Activated T-helper 1 cell treated with Interleukin-2 at 50 U/mL for 16 hours (primary cell): ENCODE data around the gene CD83.

Experiments used
- DNase-seq: peaks from one replicate; pipeline ENCODE4 v3.0.0-alpha.2; 2020; ENCODE audit warnings: low read depth

CD83 gene

DNA sequence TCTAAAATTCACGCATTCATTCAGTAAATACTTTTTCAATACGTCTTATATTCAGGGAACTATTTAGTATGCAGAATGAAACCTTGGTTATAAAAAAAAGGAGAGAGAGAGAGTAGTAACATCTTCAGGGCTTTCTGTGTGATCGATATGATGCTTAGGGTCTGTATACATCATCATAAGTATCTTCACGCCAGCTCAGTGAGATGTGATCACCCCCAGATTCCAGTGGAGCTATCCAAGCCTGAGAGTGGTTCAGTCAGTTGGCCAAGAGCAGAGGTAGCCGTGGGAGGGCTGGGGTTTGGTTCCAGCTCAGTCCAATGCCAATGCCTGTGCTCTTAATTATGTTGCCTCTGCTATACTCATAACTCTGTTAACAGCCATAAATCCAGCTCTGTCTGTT, 8.6 kb downstream of the CD83 start:
- DNase-seq: no peak

DNA sequence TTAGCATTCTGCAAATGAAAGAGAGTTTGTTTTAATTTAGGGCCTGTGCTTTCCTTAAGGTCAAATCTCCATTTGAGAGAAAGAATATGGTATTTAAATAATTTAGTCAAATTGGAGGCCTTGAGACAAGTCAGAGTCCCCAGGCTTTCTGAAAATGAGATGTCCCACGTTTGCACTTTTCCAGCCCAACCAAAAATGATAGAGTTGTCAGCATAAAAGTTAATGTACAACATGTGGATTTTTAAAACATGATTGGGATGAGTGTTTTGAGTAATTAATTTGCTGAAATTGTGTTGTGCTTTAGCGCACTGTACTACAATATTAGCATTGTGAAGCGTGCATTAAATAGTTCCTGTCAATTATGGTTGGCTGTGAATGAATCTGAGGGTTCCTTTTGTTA, 10.0 kb downstream of the CD83 start:
- DNase-seq: no peak

DNA sequence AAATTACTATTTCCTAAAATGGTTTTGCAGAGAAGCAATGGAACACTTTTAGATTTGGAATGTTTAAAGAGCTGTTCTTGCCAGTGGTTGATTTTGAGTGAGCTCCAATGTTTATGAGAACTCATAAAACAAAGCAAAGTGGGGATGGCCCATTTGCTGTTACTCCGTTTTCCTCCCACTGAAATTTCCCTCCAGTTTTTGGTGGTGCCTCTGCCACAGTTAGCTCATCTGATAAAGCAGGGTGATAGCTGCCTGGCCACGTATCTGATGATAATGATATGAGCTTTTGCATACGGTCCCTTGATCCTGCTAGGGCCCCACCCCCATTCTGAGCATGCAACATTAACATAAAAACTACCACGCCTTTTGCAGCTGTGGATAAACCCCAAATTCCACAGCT, 10.4 kb downstream of the CD83 start:
- no peak for DNase-seq

DNA sequence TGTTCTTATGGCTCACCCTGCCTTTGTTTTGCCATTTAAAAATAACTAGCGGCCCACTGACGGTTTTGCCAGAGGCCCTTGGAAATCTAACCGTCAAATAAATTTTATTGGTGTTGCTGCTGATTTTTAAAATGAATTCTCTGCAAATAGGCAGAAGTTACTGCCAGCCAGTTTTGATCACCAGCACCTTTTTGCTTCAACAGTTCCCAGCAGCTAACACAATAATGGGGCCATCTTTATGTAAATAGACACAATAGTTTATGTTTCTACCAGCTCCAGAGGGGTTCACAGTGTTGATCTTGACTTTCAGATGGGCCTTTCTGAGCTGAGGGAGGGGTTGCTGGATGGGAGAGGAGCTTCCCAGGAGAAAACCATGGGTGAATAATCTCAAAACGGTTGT, 11.2 kb downstream of the CD83 start:
- no peak for DNase-seq

DNA sequence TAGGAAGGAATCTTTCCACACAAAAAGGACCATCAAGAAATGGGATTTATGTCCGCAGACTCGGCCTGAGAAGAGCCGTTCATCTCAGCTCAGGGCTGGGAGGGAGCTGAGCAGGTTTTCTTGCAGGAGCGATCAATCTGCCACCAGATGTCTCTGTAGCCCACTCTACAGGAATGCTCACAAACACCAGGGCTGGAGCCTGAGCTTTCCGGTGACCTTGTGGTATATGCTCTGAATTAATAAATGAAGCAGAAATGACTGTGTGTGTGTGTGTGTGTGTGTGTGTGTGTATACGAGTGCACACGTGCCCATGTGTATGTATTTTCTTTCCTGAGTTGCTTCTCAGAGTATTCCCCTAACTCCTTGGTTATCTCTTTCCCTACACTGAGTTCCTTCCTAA, 12.0 kb downstream of the CD83 start:
- no peak for DNase-seq

DNA sequence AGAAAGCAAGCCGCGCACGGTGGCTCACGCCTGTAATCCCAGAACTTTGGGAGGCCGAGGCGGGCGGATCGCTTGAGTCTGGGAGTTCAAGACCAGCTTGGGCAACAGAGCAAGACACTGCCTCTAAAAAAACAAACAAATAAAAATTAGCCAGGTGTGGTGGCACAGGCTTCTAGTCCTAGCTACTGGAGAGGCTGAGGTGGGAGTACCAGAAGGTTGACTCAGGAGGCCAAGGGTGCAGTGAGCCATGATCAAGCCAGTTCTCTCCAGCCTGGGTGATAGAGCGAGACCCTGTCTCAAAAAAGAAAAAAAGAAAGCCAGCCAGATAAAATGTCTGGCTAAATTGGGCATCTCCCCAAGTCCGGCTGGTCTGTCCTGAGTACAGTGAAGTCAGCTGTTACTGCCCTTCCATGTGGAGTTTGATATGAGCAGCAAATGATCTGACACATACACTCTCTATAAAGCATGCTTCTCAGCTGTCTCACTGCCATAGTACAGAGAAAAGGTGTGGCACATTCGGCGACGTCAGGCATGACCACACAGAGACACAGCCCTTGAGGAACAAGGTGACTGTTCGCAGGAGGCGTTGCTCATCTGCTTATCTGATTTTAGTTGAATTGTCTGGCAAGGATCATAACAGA, 13.0 kb downstream of the CD83 start:
- no peak for DNase-seq

DNA sequence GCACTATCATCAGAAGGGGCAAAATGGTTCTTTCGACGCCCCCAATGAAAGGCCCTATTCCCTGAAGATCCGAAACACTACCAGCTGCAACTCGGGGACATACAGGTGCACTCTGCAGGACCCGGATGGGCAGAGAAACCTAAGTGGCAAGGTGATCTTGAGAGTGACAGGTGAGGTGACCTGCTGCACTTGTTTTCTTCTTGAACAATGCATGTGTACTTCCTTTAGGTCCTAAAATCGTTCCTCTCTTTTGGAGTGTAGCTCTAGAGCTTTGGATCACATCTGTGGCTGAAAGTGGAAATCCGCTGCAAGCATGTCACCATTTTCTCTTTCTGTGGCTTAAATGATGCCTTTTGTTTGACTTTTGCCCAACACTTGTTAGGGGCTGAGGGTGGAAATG, 14.0 kb downstream of the CD83 start:
- no peak for DNase-seq

DNA sequence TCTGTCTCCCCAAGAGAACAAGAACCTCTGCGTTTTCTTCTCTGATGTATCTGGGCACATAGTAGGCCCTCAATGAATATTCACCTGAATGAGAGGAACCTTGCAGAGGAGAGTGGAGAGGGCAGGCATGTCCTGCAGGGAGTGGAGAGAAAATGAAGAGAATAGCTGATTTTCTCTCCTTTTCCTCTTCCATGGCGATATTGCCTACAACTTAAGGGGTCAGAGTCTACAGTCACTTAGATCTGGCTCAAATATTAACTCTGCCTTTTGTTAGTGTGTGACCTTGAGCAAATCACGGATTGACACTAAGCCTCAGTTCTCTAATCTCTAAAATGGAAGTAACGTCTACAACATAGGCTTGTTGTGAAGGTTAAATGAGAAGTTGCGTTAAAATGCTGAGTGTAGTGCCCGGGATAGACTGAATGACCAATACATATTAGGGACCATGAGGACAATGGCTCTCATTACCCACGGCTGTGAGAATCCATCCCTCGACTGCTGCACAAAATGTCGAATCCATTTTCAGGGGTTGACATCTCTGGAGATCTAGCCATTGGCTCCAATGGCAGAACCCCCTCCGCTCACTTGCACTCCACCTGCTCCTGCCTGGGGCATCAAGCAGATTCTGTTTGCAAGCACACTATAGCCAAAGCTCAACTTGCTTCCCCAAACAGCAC, 14.8 kb downstream of the CD83 start:
- no peak for DNase-seq

DNA sequence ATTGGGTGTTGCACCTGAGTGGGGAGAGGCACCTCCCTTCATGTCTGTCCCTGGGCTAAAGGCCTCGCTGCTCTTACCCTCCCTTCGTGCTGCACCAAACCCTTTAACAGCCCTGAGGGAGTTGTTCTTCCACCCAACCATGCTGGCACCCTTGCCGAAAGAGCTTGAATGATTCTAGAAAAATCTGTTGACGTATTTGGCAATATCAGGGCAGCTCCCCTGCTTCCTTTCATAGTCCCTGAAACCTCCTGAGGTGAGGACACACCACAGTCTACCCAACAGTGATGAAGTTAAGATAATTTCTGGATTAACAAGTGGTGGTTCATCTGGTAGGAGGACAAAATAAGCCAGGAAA, 15.3 kb downstream of the CD83 start:
- no peak for DNase-seq

DNA sequence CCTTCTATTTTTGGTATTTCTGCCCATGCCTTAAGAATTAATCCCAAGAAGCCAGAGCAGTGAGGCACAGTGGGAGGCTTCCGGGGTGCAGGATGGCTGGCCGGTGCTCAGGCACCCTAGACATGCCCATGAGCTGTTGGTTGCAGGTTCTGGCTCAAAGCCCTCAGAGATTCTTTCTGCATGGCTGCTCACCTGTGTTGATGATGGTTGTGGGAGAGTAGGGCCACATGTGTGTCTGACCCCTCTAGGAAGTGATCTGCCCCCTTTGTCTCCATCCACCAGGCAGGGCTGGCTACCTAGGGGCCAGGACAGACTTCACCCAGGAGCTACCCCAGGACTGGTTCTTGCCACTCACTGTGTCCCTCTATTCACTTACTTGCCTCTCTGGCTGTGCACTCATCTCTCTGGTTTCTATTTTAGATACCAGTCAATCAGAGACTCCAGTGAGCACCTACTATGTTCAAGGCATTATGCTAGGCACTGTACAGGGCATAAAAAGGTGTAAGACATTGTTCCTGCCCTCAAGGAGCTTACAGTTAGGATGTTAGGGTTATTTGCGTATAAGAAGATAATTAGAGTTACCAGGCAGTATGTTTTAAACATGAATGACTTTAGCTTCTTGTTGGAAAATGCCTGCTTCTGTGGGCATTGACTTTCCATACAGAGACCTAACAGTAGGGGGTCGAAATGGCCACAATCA, 16.8 kb downstream of the CD83 start:
- DNase-seq: no peak

DNA sequence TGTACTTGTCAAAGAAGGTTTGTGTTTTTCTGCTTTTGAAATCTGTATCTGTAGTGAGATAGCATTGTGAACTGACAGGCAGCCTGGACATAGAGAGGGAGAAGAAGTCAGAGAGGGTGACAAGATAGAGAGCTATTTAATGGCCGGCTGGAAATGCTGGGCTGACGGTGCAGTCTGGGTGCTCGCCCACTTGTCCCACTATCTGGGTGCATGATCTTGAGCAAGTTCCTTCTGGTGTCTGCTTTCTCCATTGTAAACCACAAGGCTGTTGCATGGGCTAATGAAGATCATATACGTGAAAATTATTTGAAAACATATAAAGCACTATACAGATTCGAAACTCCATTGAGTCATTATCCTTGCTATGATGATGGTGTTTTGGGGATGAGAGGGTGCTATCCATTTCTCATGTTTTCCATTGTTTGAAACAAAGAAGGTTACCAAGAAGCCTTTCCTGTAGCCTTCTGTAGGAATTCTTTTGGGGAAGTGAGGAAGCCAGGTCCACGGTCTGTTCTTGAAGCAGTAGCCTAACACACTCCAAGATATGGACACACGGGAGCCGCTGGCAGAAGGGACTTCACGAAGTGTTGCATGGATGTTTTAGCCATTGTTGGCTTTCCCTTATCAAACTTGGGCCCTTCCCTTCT, 18.4 kb downstream of the CD83 start:
- no peak for DNase-seq

DNA sequence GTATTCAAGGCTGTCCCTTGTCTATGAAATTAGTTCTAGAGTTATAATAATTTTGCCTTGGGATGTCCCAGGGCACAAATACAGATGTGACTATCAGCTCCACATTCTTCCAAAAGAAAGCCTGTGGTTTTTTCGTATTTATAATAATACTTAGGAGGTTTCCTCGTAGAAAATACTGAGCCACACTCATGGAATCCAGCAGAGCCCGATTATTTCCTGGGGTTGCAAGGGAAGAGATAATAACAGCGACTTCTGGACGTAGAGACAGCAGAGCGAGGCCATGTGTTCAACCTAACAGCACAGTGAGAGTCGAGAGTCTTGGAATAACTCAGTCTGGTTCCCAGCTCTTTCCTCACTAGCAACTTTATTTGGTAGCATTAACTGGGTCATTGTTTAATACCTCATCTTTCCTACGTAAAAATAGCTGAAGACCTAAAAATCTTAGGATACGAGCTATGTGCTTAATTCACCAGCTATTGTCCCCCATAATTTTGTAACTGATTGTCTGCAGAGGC, 21.2 kb downstream of the CD83 start:
- DNase-seq: no peak

DNA sequence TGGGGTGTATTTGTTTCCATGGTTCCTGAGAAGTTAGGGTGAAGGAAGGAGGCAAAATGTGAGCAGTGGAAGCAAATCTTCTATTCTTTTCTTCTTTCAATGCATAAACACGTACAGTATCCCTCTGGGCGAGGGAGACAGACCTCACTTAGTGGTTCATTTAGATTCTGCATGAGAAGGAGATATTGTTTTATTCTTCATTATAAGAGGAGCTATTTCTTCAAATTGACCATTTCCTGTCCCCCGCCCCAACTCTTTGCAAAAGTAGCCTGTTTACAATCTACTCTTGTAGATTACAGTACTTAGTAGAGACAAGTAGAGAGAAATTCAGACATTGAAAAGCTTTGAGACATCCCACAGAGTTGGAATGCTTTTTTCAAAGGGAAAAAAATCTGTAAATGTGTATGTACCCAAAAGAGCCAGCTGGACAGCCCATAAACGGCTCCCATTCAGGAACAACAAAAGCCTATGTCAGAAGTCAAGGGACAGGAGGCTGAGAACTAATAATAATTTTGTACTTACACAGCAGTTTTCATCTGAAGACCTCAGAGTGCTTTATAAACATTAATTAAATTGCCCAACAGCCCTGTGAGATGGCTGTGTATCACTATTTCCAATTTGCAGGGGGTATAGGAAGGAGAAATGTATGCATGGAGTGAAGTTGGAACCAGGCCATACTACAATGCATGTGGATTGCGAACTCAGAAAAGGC, 23.9 kb downstream of the CD83 start:
- no peak for DNase-seq

DNA sequence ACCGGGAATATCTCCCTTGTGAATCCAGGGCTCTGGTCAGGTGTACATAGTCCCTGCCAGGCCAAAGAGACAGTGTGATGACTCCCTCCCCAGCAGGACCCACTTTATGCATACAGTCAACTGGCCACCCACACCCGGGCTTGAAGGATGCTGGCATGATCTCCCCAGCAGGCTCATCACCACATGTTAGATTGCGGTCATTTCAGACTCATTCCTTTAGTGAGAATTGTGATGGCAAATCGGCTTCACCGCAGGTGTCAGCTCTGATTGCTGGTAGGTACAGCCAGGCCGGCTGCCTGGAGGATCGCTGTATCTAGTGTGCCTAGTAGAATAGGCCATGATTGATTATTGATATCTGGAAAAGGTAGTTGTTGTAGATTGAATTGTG, 24.5 kb downstream of the CD83 start:
- DNase-seq: no peak

DNA sequence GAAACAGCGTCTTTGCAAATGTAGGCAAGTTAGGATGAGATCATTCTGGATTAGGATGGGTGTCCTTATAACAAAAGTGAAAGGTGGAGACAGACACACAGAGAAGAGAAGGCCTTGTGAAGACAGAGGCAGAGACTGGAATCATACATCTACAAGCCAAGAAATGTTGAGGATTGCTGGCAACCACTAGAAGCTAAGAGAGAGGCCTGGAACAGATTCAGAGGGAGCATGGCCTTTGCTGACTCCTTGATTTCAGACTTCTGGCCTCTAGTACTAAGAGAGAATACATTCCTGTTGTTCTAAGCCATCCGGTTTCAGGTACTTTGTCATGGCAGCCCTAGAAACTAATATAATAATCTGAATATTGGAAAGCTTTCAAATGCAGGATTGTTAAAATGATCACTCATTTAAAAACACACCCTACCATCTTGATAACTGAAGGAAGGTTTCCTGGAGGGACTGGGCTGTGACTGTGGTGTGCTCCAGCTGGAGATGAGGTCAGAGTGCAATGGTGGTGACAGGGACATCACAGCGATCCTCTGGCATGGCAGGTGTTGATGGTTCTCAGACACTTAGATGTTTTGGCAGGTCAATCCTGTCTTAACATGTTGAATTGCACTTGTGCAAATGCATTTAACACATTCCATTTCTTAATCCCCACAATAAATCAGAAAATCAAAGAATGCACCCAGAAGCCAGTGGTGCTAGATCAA, 25.1 kb downstream of the CD83 start:
- no peak for DNase-seq

DNA sequence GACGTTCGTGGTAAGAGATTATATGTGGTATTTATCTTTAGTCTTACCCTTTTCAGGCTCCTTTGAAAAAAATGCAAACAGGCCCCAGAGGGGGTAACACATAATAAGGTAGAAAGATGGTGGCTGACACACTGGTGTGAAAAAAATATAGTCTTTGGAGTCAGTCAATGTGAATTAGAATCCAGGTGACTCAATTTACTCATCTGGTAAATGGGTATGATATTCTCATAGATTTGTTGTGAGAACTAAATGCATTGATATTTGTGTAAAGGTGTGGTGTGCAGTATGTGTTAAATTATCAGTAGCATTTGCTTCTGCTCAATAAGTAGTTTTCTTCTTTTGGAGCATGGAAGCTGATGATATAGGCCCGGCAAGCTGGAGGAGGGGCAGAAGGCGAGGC, 25.7 kb downstream of the CD83 start:
- no peak for DNase-seq

DNA sequence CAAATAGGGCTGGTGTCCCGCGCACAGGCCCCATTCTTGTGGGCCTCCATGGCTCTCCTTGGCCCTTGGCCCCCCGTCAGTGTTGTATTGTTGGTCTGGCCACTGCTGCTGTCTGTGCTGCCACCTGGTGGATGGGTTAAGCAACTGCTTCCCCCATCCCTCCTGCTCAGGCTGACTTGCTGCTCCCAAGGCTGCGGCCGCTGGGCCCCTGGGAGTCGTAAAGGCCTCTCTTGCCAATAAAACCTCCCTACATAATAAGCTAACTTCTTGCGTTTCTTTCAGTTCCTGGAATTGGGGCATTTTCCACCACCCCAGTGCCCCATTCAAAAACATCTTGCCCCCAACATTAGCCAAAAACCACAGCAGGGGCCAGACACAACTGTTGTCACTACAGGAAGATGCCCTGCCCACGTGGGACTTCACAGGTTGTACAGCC, 27.1 kb downstream of the CD83 start:
- peak; percentile 47 for DNase-seq

DNA sequence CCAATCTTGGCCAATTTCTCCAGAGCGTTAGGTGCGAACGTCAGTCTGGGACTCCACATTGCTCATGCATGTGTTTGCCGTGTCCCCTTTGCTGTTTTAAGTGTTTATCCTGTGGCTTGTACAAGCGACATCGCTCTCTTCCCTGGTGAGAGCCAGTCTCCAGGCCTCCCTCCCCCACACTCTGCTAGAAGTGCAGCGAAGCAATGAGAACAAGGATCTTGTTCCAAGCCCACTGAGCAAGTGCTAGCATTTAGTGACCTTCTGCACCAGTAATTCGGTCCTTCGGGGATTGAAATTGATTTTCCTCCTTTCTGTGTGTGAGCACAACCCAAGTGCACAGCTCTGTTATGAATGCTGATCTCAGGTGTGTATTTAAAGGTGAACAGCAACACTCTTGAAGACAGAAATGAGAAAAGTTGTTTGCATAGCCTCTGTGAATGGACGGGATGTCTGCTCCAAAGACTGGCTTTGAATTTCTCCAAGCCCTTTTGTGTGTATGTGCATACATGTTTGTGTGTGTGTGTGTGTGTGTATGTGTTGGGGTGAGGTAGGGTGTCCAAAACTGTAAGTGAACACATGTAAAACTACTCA, 29.0 kb downstream of the CD83 start:
- no peak for DNase-seq

DNA sequence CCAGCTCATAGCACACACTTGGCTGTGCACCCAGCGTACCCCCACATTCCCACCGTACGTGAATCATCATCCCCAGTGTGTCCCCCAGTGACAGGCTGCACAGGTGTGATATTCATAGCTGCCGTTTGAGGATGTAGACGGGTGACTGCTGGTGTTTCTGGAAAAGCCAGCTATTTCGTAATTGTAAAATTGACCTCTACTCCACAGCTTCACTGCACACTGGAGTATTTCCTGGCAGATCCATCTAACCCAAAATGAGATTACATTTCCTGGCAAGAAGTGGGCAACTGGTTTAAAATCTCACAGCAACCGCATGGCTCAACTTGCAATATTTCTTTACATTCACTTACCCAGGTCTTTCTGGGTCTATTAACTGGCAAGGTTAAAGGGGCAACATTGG, 30.3 kb downstream of the CD83 start:
- DNase-seq: no peak

DNA sequence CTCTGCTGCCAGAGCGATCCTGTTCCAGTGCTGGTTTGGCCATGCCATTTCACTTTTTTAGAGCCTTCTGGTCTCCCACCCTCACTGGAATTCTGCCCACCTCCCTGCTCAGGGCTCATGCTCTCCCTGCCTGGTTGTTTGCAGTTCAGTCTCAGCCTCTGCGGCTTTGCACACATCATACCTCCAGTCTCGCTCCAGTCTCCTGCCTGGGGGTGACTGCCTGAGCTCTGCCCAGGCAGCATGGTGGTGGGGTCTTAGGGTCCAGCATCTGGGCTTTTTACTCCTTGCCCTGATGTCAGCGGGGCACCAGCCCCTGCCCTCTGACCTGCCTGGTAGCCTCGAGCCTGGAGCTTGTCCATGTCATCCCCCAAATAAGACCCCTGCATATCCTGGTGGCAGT, 30.9 kb downstream of the CD83 start:
- DNase-seq: no peak

DNA sequence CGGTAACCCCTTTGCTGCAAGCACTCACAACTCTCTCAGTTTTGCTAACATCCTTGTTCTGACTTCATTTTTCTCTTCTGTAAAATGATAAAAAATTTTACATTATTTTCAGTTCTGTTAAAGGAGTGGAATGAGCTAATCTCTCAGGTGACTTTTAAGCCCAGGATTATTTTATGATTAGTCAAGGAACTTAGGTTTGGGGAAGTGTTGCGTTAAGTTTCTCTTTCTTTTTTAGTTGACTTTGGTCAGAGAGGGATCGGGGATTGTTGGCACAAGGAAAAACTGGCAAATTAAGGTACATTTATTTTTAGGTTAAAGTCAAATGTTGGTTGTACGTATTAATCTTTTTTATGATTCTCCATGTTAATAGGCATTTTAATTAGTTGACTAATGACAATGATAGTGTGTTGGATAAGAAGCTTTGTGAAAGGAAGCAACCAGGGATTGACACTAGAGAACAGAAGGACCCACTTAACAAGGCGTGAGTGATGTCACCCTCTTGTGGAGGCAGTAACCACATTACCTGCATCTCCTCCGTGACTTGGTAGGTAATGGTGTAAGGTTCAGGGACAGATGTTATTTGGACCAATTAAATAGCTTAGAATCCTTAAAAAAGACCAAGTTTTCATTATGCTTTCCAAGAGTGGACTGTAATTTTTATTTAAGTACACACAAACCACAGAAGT, 31.6 kb downstream of the CD83 start:
- DNase-seq: no peak
